IMR-90 (cell line): ENCODE data around the gene ZNF436.

Experiments
- BHLHE40 ChIP-seq: fragments of 150-350 bp; IDR thresholded peaks from 2 replicates; pipeline ENCODE4 v1.6.1; 2016; ENCODE audit warnings: mild to moderate bottlenecking, low read depth, low read length
- CEBPB ChIP-seq: IDR thresholded peaks from 2 replicates; pipeline ENCODE4 v1.6.1; 2012; ENCODE audit warnings: low read depth, low read length, improper control_type of control experiment
- CHD1 ChIP-seq: IDR thresholded peaks from 2 replicates; pipeline ENCODE4 v1.6.1; 2012; ENCODE audit warnings: low read depth, low read length, improper control_type of control experiment
- CTCF ChIP-seq: conservative IDR thresholded peaks from 2 replicates; pipeline ENCODE4 v1.5.1; 2012; ENCODE audit warnings: mild to moderate bottlenecking, low read depth, low read length, improper control_type of control experiment
- MAFK ChIP-seq: IDR thresholded peaks from 2 replicates; pipeline ENCODE4 v1.6.1; 2012; ENCODE audit warnings: low read depth, low read length, improper control_type of control experiment
- MAZ ChIP-seq: IDR thresholded peaks from 2 replicates; pipeline ENCODE4 v1.6.1; 2012; ENCODE audit warnings: low read depth, mild to moderate bottlenecking, low read length, improper control_type of control experiment, moderate library complexity, borderline replicate concordance
- MXI1 ChIP-seq: IDR thresholded peaks from 2 replicates; pipeline ENCODE4 v1.6.1; 2012; ENCODE audit warnings: low read depth, mild to moderate bottlenecking, low read length, moderate library complexity, borderline replicate concordance
- POLR2A ChIP-seq: IDR thresholded peaks from 2 replicates; pipeline ENCODE4 v1.6.1; 2012; ENCODE audit warnings: mild to moderate bottlenecking, low read depth, low read length
- RFX5 ChIP-seq: IDR thresholded peaks from 2 replicates; pipeline ENCODE4 v1.8.0; 2012; ENCODE audit warnings: low read depth, mild to moderate bottlenecking, low read length, moderate library complexity
- SMC3 ChIP-seq: fragments of 150-350 bp; IDR thresholded peaks from 2 replicates; pipeline ENCODE4 v1.6.1; 2016; ENCODE audit warnings: low read depth, mild to moderate bottlenecking, antibody characterized with exemption, low read length, moderate library complexity
- TF ChIP-seq, protein P1 (sequence below): fragments of 150-350 bp; IDR thresholded peaks from 2 replicates; pipeline ENCODE4 v1.6.1; 2017; ENCODE audit warnings: mild to moderate bottlenecking, antibody characterized with exemption, low read length, low read depth

DNA sequence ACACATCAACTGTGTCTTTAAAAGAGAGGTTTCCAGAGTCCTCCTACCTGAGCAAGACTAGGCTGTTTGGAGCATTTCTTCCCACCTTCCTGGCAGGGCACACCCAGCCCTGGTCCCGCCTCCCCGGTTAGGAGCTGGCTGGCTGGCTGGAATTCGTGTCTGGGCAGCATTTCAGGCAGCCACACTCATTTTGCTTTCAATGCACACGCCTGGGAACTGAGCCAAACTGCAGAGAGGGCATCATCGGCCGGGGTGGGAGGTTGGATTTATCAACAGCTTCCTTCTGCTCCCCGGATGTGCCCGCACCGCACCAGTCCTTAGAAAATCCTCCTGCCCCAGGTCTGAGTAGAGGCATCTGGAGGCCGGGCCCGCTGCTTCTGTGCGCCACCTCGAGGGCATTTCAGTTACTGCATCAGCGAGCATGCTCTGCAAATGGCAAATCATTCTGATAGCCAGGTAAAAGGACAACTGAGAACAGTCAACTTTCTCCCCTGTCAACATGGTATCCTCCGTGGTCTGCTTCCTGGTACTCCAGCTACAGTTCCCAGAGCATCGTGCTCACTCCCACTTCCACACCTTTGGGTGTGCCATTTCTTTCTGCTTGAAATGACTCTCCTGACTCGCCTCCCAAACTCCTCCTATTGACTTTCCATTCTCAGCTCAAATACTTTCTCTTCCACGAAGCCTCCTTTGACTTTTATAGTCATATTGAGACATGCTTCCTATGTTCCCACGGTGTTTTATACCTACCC lies 34.3 kb upstream of the ZNF436 start:
- peak; percentile 89 for TF ChIP-seq CTCF
- no peak for TF ChIP-seq CEBPB
- TF ChIP-seq MAFK = no peak
- no peak for TF ChIP-seq CHD1
- no peak for TF ChIP-seq POLR2A
- TF ChIP-seq SMC3 = peak; percentile 85
- peak; percentile 61; the same call in 1 of the 2 replicates for TF ChIP-seq MAZ
- peak; percentile 56; the same call in 1 of the 2 replicates for TF ChIP-seq BHLHE40
- no peak for TF ChIP-seq MXI1
- TF ChIP-seq RFX5 = no peak
- TF ChIP-seq, protein P1, sequence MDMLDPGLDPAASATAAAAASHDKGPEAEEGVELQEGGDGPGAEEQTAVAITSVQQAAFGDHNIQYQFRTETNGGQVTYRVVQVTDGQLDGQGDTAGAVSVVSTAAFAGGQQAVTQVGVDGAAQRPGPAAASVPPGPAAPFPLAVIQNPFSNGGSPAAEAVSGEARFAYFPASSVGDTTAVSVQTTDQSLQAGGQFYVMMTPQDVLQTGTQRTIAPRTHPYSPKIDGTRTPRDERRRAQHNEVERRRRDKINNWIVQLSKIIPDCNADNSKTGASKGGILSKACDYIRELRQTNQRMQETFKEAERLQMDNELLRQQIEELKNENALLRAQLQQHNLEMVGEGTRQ = no peak
